Calu3 (cell line): ENCODE data around the gene STIM1. TPM values are rescaled to one million over a fixed set of nuclear protein-coding genes. Genes with fewer than 3 reads are reported as not detected.
A peak's percentile ranks its signal among the peaks of the same experiment; 100 is the strongest.
"Not testable (repeated sequence)": the region's sequence is repeated elsewhere in the genome, so short reads cannot be mapped to it uniquely, and the experiment has no call there.

Source experiments
- BruUV-seq: library from RNA; stranded (reverse); fragments of 400-500 nt; replicated peaks from 2 replicates; lab custom pipeline; 2021; lab: Mats Ljungman, UMichigan
- CTCF ChIA-PET: fragments of 300-600 bp; sonication (Branson Sonifier 250); formaldehyde crosslinking; loops from one replicate; lab custom pipeline; 2022; ENCODE audit warnings: antibody characterized with exemption; lab: Charles Lee
- DNase-seq: peaks from one replicate; pipeline ENCODE4 v3.0.0; 2022
- H3K27ac Mint-ChIP-seq: one replicate; pipeline ENCODE4 v1.8.0; 2022; ENCODE audit warnings: mixed read lengths; ENCODE audit not compliant: unreplicated experiment
- H3K27me3 Mint-ChIP-seq: one replicate; pipeline ENCODE4 v1.8.0; 2022; ENCODE audit warnings: mixed read lengths; ENCODE audit not compliant: unreplicated experiment
- H3K36me3 Mint-ChIP-seq: one replicate; pipeline ENCODE4 v1.8.0; 2022; ENCODE audit warnings: mild to moderate bottlenecking, moderate library complexity, mixed read lengths; ENCODE audit not compliant: insufficient read depth, unreplicated experiment
- H3K4me1 Mint-ChIP-seq: one replicate; pipeline ENCODE4 v1.8.0; 2022; ENCODE audit warnings: mild to moderate bottlenecking, low read depth, mixed read lengths; ENCODE audit not compliant: unreplicated experiment
- H3K4me3 Mint-ChIP-seq: one replicate; pipeline ENCODE4 v1.8.0; 2022; ENCODE audit warnings: mild to moderate bottlenecking, low read depth, moderate library complexity, mixed read lengths; ENCODE audit not compliant: unreplicated experiment
- H3K9me3 Mint-ChIP-seq: one replicate; pipeline ENCODE4 v1.8.0; 2022; ENCODE audit warnings: low read depth, mixed read lengths; ENCODE audit not compliant: unreplicated experiment
- intact Hi-C: fragments of 100-400 bp; cut with micrococcal nuclease; formaldehyde crosslinking; loops from one replicate; pipeline ENCODE4 v1.10.0; 2022; ENCODE audit not compliant: unreplicated experiment
- total RNA-seq: library from RNA; stranded (reverse); gene quantifications from 2 replicates; pipeline ENCODE4 v1.2.3, GENCODE V29; 2022
- TF ChIP-seq, protein P1 (sequence below): fragments of 200-600 bp; IDR thresholded peaks from one replicate; pipeline ENCODE4 v1.8.0; 2022; ENCODE audit warnings: antibody characterized with exemption; ENCODE audit not compliant: unreplicated experiment

STIM1 gene
- total RNA-seq, 1 experiment from 2014 or later, result 60.1 TPM

DNA sequence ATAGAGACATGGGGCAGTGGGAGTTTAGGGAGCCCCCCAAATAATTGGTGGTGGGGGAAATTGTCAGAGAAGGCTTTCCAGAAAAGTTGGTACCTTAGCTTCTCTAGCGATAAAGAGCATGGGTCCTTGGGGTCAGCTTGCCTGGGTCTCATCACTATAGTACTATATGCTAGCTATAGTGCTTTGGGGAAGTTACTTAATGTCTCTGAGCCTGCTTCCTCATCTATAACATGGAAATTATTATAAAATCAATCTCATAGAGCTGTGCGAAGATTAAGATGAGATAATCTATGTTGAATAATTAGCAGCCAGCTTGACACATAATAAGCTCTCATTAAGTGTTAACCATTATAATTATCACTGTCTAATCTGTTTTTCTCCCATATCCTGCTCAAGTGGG lies 41.2 kb downstream of the STIM1 start:
- Mint-ChIP-seq H3K27ac (no peak overlapping the region), H3K27me3 (no peaks in the 10 kb centered on the region), H3K36me3 (peaks cover 2% of the 10 kb centered on the region), H3K4me3 (no peak overlapping the region), H3K4me1 (peaks cover 18% of the 10 kb centered on the region), H3K9me3 (no peaks in the 10 kb centered on the region)
- intact Hi-C loops, result no loop called here
- BruUV-seq, result no TSS peak
- TF ChIP-seq, protein P1, sequence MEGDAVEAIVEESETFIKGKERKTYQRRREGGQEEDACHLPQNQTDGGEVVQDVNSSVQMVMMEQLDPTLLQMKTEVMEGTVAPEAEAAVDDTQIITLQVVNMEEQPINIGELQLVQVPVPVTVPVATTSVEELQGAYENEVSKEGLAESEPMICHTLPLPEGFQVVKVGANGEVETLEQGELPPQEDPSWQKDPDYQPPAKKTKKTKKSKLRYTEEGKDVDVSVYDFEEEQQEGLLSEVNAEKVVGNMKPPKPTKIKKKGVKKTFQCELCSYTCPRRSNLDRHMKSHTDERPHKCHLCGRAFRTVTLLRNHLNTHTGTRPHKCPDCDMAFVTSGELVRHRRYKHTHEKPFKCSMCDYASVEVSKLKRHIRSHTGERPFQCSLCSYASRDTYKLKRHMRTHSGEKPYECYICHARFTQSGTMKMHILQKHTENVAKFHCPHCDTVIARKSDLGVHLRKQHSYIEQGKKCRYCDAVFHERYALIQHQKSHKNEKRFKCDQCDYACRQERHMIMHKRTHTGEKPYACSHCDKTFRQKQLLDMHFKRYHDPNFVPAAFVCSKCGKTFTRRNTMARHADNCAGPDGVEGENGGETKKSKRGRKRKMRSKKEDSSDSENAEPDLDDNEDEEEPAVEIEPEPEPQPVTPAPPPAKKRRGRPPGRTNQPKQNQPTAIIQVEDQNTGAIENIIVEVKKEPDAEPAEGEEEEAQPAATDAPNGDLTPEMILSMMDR, result no peak
- CTCF ChIA-PET, result no interaction called here
- DNase-seq, result no peak

DNA sequence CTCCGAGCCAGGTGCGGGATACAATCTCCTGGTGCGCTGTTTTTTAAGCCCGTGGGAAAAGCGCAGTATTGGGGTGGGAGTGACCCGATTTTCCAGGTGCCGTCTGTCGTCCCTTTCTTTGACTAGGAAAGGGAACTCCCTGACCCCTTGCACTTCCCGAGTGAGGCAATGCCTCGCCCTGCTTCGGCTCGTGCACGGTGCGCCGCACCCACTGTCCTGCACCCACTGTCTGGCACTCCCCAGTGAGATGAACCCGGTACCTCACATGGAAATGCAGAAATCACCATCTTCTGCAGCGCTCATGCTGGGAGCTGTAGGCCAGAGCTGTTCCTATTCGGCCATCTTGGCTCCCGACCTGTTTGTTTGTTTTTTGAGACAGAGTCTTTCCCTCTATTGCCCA lies 44.8 kb downstream of the STIM1 start:
- H3K9me3 Mint-ChIP-seq, H3K27ac Mint-ChIP-seq, H3K27me3 Mint-ChIP-seq, intact Hi-C loops, CTCF ChIA-PET, BruUV-seq, DNase-seq, H3K4me3 Mint-ChIP-seq: not testable (repeated sequence)
- Mint-ChIP-seq H3K36me3 (peaks cover 19% of the 10 kb centered on the region), H3K4me1 (peaks cover 36% of the 10 kb centered on the region)

DNA sequence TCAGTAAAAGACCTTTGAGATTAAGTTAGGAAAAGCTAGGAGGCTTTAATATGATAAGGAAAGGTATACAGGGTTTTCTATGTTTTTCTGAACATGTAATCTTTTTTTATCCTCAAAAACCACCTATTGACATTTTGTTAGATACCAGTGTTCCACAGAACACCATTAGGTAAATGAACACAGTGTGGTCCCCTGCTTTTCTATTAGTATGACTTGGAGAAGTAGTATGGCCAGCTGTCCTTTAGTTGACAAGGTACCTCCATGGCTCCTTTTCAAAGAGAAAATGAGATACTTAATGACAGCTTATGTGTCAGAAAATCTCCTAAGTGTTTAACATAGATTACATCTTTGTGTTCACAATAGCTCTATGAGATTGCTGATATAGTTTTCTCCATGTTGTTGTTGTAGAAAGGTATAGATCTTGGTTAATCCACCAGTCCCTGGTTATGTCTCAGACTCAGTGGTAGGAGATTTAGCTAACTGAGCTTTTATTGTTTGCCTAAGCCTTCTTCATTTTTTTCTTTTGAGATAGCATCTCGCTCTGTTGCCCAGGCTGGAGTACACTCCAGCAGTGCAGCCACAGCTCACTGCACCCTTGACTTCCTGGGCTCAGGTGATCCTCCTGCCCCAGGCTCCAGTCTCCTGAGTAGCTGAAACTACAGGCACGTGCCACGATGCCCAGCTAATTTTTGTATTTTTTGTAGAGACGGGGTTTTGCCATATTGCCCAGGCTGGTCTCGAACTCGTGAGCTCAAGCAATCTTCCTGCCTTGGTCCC lies 46.0 kb downstream of the STIM1 start:
- no peaks in the 10 kb centered on the region for H3K9me3 Mint-ChIP-seq
- no TSS peak for BruUV-seq
- H3K4me1 Mint-ChIP-seq, result peaks cover 45% of the 10 kb centered on the region
- intact Hi-C loops, result no loop called here
- H3K4me3 Mint-ChIP-seq, result no peak overlapping the region
- no peaks in the 10 kb centered on the region for H3K27me3 Mint-ChIP-seq
- DNase-seq, result no peak
- CTCF ChIA-PET, result interaction anchor here (3.1 kb wide), 1 partner anchor 46 kb away, joined by 20 read pairs; the partner anchor contains the start of gene STIM1
- H3K27ac Mint-ChIP-seq, result peak overlapping the region; percentile 95
- peaks cover 20% of the 10 kb centered on the region for H3K36me3 Mint-ChIP-seq
- TF ChIP-seq, protein P1, result no peak

DNA sequence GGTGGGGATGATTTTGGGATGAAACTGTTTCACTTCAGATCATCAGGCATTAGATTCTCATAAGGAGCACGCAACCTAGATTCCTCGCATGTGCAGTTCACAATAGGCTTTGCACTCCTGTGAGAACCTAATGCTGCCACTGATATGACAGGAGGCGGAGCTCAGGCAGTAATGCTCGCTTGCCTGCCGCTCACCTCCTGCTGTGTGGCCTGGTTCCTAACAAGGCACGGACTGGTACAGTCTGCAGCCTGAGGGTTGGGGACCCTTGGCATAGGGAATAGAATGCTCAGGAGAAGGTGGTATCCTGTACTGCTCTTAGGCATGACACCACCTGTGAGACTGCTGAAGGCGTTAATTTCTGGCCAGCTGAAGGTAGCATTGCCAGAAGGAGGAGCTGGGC lies 47.0 kb downstream of the STIM1 start:
- H3K36me3 Mint-ChIP-seq, result peaks cover 20% of the 10 kb centered on the region
- CTCF ChIA-PET, result interaction anchor here (0.6 to 3.1 kb wide), 3 partner anchors 15 to 147 kb away, joined by 3 to 20 read pairs (median 4); partner anchors contain the start of gene STIM1
- peak overlapping the region; percentile 95 for H3K27ac Mint-ChIP-seq
- no peaks in the 10 kb centered on the region for H3K27me3 Mint-ChIP-seq
- BruUV-seq, result no TSS peak
- peaks cover 53% of the 10 kb centered on the region for H3K4me1 Mint-ChIP-seq
- intact Hi-C loops, result no loop called here
- H3K9me3 Mint-ChIP-seq, result no peaks in the 10 kb centered on the region
- DNase-seq, result no peak
- TF ChIP-seq, protein P1, result no peak
- H3K4me3 Mint-ChIP-seq, result peak overlapping the region; percentile 56
